NT2/D1 (cell line): ENCODE results near the gene WBP1.

ENCODE experiments used
- YY1 ChIP-seq: IDR thresholded peaks from 2 replicates; pipeline ENCODE4 v1.6.1; 2011; ENCODE audit not compliant: insufficient read length, insufficient read depth
- ZNF274 ChIP-seq: IDR thresholded peaks from 2 replicates; pipeline ENCODE4 v1.6.1; 2011; ENCODE audit warnings: mild to moderate bottlenecking, low read depth, low read length

- TF ChIP-seq ZNF274 (no peak), YY1 (no peak)
These were observed 32.7 kb upstream of the WBP1 start for GRCh38 chr2:74425523-74425922.
